Fibroblast of villous mesenchyme (primary cell): Measurements from ENCODE around the gene SKI. TPM values are rescaled to one million over a fixed set of nuclear protein-coding genes. Genes with fewer than 3 reads are reported as not detected.

Experiments used
- DNase-seq: peaks from one replicate; pipeline ENCODE4 v3.0.0-alpha.2; 2010; ENCODE audit warnings: low read depth
- H3K4me3 ChIP-seq: 2 replicates; pipeline ENCODE4 v1.5.1; 2011; ENCODE audit warnings: low read depth, mild to moderate bottlenecking, low read length
- total RNA-seq: library from RNA; depleted of rRNA; stranded (reverse); fragments of >200 nt; gene quantifications from 2 replicates; pipeline ENCODE4 v1.2.3, GENCODE V29; 2012
- TF ChIP-seq, protein P1 (sequence below): IDR thresholded peaks from 2 replicates; pipeline ENCODE4 v1.5.1; 2012; ENCODE audit warnings: low read depth, mild to moderate bottlenecking, low read length; ENCODE audit not compliant: insufficient read depth

Gene SKI
- total RNA-seq, 1 donor, result 26.8 TPM

DNA sequence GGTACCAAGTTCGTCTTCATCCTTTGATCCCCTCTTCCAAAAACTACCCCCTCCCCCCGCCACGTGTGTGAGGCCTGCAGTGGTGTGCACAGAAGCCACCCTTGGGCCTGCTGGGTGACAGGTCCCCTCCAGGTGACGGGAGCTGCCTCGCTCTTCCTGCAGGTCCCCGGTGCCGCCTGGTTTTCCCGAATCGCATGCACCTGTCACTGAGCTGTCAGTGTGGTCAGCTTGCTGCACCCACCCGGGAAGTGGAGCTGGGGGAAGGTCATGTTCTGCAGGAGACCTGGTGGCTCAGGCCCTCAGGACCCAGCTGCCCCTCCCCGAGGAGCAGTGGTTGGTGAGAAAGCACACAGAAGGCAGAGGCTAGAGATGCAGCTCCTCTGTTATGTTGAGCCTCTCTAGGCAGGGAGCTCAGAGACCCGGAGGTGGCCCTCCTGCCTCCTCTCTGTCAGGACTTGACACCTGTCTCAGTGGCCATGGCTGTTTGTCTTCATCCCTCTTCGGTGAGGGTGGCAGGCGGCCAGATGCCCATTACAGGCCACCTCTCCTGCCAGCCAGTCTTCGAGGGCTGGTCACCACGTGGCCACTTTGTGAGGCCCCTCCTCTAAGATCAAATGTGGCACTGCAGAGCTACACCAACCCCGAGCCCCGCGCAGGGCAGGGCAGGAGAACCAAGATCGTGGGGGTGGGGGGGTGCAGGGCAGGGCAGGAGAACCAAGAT, 60.9 kb downstream of the SKI start:
- DNase-seq, result no peak
- no peak overlapping the region for H3K4me3 ChIP-seq
- TF ChIP-seq, protein P1, sequence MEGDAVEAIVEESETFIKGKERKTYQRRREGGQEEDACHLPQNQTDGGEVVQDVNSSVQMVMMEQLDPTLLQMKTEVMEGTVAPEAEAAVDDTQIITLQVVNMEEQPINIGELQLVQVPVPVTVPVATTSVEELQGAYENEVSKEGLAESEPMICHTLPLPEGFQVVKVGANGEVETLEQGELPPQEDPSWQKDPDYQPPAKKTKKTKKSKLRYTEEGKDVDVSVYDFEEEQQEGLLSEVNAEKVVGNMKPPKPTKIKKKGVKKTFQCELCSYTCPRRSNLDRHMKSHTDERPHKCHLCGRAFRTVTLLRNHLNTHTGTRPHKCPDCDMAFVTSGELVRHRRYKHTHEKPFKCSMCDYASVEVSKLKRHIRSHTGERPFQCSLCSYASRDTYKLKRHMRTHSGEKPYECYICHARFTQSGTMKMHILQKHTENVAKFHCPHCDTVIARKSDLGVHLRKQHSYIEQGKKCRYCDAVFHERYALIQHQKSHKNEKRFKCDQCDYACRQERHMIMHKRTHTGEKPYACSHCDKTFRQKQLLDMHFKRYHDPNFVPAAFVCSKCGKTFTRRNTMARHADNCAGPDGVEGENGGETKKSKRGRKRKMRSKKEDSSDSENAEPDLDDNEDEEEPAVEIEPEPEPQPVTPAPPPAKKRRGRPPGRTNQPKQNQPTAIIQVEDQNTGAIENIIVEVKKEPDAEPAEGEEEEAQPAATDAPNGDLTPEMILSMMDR, result no peak

GRCh38 chr1:2289607-2290006, 61.5 kb downstream of the SKI start:
- no peak overlapping the region for H3K4me3 ChIP-seq
- TF ChIP-seq, protein P1, result no peak
- DNase-seq, result no peak

- no peak for DNase-seq
- H3K4me3 ChIP-seq, result no peak overlapping the region
- TF ChIP-seq, protein P1, result no peak
Measured at GRCh38 chr1:2290171-2290578, 62.1 kb downstream of the SKI start.

DNA sequence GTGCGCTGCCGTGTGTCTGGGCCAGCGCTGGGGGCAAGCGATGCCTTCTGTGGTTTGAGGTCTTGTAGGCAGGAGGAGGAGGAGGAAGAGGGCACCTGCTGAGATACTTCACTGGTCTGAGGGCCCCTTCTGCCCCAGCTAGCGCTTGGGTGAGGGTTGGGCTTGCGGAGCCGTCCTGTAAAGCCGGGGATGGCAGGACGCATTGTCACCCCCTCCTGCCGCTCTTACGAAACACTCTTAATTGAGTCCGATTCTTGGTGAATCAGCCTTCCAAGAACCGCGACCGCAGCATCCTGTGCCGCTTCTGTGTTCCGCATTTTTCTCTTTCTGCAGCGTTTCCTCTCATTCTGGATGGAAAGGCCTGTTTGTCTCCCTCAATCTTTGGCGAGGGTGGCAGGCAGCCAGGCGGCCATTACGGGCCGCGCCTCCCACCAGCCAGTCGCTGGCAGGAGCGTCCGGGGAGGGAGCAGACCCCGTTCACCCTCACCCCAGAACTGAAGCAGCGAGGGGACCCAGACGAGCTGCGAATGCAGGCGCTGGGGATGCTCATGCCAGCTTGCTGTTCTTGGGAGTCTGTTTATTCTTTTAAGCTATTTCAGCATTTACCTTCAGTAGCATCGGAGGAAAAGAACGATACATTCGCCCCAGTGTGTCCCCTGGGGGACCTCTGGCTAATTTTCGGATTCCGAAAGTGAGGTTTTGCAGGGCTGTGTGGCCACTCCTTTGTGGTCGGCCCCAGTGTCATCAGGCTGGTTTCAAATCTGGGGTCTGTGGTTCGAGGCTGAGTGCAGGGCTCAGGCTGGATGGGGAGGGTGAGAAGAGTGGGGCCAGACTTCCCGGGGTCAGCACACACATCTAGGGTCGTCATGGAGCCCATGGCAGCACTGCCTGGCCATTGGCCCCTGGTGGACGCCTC, 62.7 kb downstream of the SKI start:
- H3K4me3 ChIP-seq, result peak overlapping the region; percentile 25
- TF ChIP-seq, protein P1, result no peak
- DNase-seq, result peak; percentile 97

DNA sequence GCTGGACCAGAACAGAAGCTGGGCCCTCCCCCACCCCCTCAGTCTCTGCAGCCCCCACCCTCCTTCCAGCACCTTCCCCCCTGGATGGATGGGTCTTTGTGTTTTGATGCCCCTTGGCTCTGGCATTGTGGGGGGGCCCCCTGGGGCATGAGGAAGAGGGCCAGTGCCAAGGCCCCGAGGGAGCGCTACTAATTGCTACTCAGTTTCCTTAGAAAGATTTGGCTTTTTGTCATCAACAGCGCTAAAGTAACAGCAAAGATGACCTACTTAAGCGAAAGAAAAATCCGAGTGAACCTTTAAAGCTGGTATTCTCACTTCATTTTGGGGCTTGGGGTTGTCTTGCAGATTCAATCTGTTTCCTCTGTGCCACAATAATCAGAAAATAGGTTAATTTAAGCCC, 63.5 kb downstream of the SKI start:
- no peak for DNase-seq
- TF ChIP-seq, protein P1, result no peak
- H3K4me3 ChIP-seq, result no peak overlapping the region

GRCh38 chr1:2292725-2293450, 64.8 kb downstream of the SKI start:
- no peak for DNase-seq
- TF ChIP-seq, protein P1, result no peak
- no peak overlapping the region for H3K4me3 ChIP-seq
